Thyroid gland (tissue), 4 donors: Measurements from ENCODE around the gene CAMTA1. TPM values are rescaled to one million over a fixed set of nuclear protein-coding genes. Genes with fewer than 3 reads are reported as not detected.

Experiments used
- DNase-seq, 2 donors: peaks; one replicate each; pipeline ENCODE4 v3.0.0-alpha.2; 2019
- H3K27ac ChIP-seq, 3 donors: fragments of 200-600 bp; sonication (generic); 1 replicate in 2 of 3; 2 replicates in 1 of 3; pipeline ENCODE4 v1.5.1; 2016 to 2019; ENCODE audit warnings: mild to moderate bottlenecking in 1 of 3, moderate library complexity in 1 of 3
- H3K27me3 ChIP-seq: fragments of 200-600 bp; sonication (generic); one replicate; pipeline ENCODE4 v1.5.1; 2019
- H3K36me3 ChIP-seq, 2 donors: fragments of 200-600 bp; sonication (generic); one replicate each; pipeline ENCODE4 v1.5.1; 2016 to 2019
- H3K4me1 ChIP-seq, 2 donors: fragments of 200-600 bp; sonication (generic); one replicate each; pipeline ENCODE4 v1.5.1; 2017 to 2019
- H3K4me3 ChIP-seq, 3 donors: fragments of 200-600 bp; sonication (generic); replicated peaks in 1 of 3; 1 replicate in 2 of 3; 2 replicates in 1 of 3; pipeline ENCODE4 v1.5.1; 2016; ENCODE audit warnings: mild to moderate bottlenecking in 1 of 3
- H3K9me3 ChIP-seq: fragments of 200-600 bp; sonication (generic); one replicate; pipeline ENCODE4 v1.5.1; 2017
- POLR2A ChIP-seq, 2 donors: fragments of 450-650 bp; IDR thresholded peaks; one replicate each; pipeline ENCODE4 v1.6.1; 2017; ENCODE audit warnings: antibody characterized with exemption in 2 of 2, mild to moderate bottlenecking in 2 of 2, moderate library complexity in 1 of 2
- WGBS, 2 donors: methylation state at CpG; one replicate each; pipeline ENCODE4 v1.1.5; 2017; 5-methylcytosine and 5-hydroxymethylcytosine counted together
- intact Hi-C: fragments of 100-400 bp; cut with DNase I; formaldehyde crosslinking; loops from one replicate; pipeline ENCODE4 v1.15.1; 2023
- total RNA-seq, 4 donors: library from RNA; depleted of rRNA; stranded (reverse); fragments of >200 nt; gene quantifications; one replicate each; pipeline ENCODE4 v1.2.3, GENCODE V29; 2016
- TF ChIP-seq, protein P1 (sequence below), 6 experiments: fragments of 200-600 bp in 3 of 6; fragments of 450-650 bp in 3 of 6; sonication (generic) in 3 of 6; IDR thresholded peaks; one replicate each; pipeline ENCODE4 v1.5.1; 2016 to 2019; ENCODE audit warnings: antibody characterized with exemption in 6 of 6, mild to moderate bottlenecking in 2 of 6, inconsistent platforms in 1 of 6, moderate library complexity in 1 of 6

Gene CAMTA1
- total RNA-seq, 4 donors from 2014 or later: 63.9 to 124 (median 101) TPM

DNA sequence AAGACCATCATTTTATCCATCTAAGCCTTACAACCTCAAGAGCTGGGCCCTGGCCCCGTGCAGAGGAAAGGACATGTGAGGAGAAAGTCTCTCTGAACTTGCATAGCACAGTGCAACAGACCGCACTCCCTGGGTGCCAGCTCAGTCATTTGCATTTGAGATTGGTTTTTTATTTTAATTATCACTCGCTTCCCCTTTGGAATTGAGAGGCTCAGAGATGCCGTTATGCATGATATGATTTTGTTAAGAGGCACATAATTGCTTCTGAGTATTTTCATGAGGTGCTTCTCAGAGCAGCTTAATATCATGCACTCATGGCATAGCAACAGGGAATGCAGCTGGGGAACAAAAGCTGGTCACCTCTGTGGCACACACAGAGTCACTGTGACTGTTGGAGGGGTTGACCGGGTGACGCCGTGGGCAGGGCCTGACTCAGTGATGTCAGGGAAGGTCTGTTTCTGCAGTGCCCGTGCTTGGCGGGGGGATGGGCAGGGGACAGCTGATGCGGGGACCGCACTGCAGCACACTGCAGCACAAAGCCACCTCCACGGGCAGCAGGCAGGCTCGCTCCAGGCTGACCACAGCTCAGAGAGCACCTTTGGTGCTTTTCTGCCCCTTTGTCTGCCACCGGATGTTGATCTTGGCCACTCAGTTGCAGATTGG lies 942.7 kb downstream of the CAMTA1 start:
- 63 to 70% methylated on average over 13 of the region's 14 CpGs for WGBS, 2 donors
- no peak for TF ChIP-seq POLR2A (IDR thresholded peaks at IDR 0.05)
- TF ChIP-seq, protein P1, sequence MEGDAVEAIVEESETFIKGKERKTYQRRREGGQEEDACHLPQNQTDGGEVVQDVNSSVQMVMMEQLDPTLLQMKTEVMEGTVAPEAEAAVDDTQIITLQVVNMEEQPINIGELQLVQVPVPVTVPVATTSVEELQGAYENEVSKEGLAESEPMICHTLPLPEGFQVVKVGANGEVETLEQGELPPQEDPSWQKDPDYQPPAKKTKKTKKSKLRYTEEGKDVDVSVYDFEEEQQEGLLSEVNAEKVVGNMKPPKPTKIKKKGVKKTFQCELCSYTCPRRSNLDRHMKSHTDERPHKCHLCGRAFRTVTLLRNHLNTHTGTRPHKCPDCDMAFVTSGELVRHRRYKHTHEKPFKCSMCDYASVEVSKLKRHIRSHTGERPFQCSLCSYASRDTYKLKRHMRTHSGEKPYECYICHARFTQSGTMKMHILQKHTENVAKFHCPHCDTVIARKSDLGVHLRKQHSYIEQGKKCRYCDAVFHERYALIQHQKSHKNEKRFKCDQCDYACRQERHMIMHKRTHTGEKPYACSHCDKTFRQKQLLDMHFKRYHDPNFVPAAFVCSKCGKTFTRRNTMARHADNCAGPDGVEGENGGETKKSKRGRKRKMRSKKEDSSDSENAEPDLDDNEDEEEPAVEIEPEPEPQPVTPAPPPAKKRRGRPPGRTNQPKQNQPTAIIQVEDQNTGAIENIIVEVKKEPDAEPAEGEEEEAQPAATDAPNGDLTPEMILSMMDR (IDR thresholded peaks at IDR 0.05): no peak
- Histone ChIP-seq H3K9me3 (no peaks in the 10 kb centered on the region), H3K4me1 (no peaks in the 10 kb centered on the region), H3K36me3 (no peaks in the 10 kb centered on the region), H3K27ac (no peak overlapping the region), H3K4me3 (no peak overlapping the region), H3K27me3 (no peaks in the 10 kb centered on the region)
- intact Hi-C loops: no loop called here
- no peak for DNase-seq

DNA sequence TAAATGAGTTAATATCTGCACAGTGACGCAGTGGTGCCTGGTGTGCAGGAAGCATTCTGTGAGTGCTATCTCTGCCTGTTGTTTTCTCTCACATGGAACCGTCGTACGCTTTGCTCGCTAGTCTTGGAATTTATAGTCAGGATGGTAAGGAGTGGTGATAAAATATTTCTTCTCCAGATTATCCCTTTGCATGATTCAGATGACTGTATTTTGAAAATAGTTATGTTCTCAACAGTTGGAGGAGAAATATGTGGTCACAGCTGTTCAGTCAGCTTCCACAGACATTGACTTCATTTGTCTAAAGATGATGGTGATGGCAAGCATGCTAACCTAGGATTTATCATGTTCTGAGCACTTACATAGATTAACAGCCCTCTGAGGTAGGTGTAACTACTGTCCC lies 944.5 kb downstream of the CAMTA1 start:
- no peak for DNase-seq
- H3K36me3 ChIP-seq: no peaks in the 10 kb centered on the region
- no peak overlapping the region for H3K4me3 ChIP-seq
- H3K9me3 ChIP-seq: no peaks in the 10 kb centered on the region
- intact Hi-C loops: no loop called here
- H3K4me1 ChIP-seq: no peaks in the 10 kb centered on the region
- TF ChIP-seq, protein P1 (IDR thresholded peaks at IDR 0.05): no peak
- no peaks in the 10 kb centered on the region for H3K27me3 ChIP-seq
- WGBS, 2 donors: 97 to 98% methylated on average over 5 of the region's 5 CpGs
- H3K27ac ChIP-seq: no peak overlapping the region

DNA sequence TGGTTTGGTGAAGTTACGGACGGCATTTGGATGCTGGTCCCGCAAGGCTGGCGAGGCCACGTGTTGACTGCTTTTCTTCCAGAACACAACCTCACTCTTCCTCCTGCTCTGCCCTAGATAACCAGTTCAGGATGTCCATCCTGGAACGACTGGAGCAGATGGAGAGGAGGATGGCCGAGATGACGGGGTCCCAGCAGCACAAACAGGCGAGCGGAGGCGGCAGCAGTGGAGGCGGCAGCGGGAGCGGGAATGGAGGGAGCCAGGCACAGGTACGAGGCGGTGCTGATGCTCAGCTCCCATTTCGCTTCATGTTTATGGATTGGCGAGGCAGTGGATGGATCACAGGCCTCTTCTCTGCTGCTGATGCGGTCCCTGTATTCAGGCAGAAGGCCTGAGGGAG lies 947.1 kb downstream of the CAMTA1 start:
- intact Hi-C loops: no loop called here
- no peak for TF ChIP-seq POLR2A (IDR thresholded peaks at IDR 0.05)
- TF ChIP-seq, protein P1 (IDR thresholded peaks at IDR 0.05): no peak

DNA sequence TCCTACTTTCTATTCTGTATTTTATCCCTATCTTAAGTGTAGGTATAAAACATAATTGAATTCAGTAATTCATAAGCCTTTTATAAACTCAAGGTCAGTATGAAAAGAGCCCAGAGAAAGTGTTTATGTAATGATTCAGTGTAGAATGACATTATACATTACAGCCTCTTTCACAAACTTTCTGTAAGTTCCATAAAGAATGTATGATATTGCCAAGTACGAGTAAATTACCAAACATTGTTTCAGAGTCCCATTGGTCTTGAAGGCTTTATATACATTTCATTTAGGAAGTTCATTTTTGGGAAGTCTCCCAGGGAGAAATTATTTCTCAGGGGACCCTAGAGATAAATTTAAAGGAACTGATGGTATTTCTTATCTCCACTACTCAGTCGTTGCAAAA lies 948.0 kb downstream of the CAMTA1 start:
- H3K27ac ChIP-seq: no peak overlapping the region
- WGBS, 2 donors: 82 to 86% methylated on average over 2 of the region's 2 CpGs
- no peaks in the 10 kb centered on the region for H3K9me3 ChIP-seq
- no peaks in the 10 kb centered on the region for H3K36me3 ChIP-seq
- no peak overlapping the region for H3K4me3 ChIP-seq
- no peaks in the 10 kb centered on the region for H3K4me1 ChIP-seq
- intact Hi-C loops: no loop called here
- TF ChIP-seq POLR2A (IDR thresholded peaks at IDR 0.05): no peak
- TF ChIP-seq, protein P1 (IDR thresholded peaks at IDR 0.05): no peak
- DNase-seq: no peak
- no peaks in the 10 kb centered on the region for H3K27me3 ChIP-seq

More for the DNA sequence above, 947.1 kb downstream of the CAMTA1 start:
- no peaks in the 10 kb centered on the region for H3K27me3 ChIP-seq
- H3K9me3 ChIP-seq: no peaks in the 10 kb centered on the region
- 84 to 89% methylated on average over 19 of the region's 19 CpGs for WGBS, 2 donors
- H3K4me3 ChIP-seq: no peak overlapping the region
- no peak for DNase-seq
- no peaks in the 10 kb centered on the region for H3K36me3 ChIP-seq
- no peak overlapping the region for H3K27ac ChIP-seq
- H3K4me1 ChIP-seq: no peaks in the 10 kb centered on the region

DNA sequence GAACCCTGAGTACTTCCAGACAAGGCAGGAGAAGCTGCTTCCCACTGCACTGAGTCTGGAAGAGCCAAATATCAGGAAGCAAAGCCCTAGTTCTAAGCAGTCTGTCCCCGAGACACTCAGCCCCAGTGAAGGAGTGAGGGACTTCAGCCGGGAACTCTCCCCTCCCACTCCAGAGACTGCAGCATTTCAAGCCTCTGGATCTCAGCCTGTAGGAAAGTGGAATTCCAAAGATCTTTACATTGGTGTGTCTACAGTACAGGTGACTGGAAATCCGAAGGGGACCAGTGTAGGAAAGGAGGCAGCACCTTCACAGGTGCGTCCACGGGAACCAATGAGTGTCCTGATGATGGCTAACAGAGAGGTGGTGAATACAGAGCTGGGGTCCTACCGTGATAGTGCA lies 952.8 kb downstream of the CAMTA1 start:
- intact Hi-C loops: no loop called here
- Histone ChIP-seq H3K4me1 (no peaks in the 10 kb centered on the region), H3K27me3 (no peaks in the 10 kb centered on the region), H3K4me3 (no peak overlapping the region), H3K36me3 (no peaks in the 10 kb centered on the region), H3K27ac (no peak overlapping the region), H3K9me3 (no peaks in the 10 kb centered on the region)
- no peak for DNase-seq
- 86 to 88% methylated on average over 6 of the region's 6 CpGs for WGBS, 2 donors
- TF ChIP-seq, protein P1 (IDR thresholded peaks at IDR 0.05): no peak
- TF ChIP-seq POLR2A (IDR thresholded peaks at IDR 0.05): no peak
